ENCODE data around the gene SPCS3. TPM values are rescaled to one million over a fixed set of nuclear protein-coding genes. Genes with fewer than 3 reads are reported as not detected.

SPCS3 gene
- total RNA-seq, 1 donor from 2014 or later, result 106 TPM

DNA sequence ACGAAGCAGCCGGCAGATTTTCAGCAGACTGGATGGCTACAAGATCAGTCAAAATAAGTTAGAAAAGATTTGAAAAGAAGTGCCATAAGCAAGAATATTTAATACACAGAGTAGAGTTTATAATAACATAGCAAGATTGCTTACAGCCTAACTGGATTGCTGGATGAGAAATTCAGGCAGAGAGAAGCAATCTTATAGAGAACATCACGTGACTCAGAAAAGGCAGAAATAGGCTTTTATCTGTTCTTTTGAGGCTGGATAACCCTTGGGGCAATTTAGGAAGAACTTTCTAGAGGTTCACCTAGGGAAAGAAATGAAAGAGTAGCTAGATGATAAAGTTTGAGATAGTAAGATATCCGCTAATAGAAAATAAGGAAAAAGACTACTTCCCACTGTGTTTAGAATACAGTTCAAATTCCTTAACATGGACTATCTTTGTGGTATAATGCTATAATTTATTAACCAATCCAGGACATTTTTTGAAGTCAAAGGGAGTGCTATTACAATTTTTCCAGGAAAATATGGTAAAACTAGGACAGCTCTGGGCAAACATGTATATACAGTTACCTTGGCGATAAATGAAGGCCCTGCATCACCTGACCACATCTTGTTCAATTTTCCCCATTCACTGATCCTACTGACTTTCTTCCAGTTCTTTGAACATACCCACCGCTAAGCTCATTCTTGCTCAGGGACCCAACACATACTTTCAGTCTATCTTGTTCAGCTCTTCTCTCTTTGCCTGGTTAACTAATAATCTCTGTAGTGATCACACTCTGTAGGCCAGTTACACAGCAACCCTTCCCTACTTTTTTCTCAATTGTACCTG, 12.7 kb upstream of the SPCS3 start:
- H3K36me3 Mint-ChIP-seq, result no peaks in the 10 kb centered on the region

DNA sequence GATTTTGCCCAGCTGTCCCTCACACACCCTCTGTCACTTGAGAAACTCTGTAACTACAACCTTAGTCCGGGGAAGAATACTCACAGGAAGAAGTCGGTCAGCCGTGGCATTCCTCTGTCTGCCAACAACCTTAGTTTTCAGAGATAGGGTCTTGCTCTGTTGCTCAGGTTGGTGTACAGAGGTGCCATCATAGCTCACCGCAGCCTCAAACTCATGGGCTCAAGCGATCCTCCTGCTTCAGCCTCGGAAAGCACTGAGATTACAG, 12.2 kb upstream of the SPCS3 start:
- H3K9me3 Mint-ChIP-seq, result no peaks in the 10 kb centered on the region
- H3K4me3 Mint-ChIP-seq, result no peak overlapping the region
- TF ChIP-seq, protein P1, sequence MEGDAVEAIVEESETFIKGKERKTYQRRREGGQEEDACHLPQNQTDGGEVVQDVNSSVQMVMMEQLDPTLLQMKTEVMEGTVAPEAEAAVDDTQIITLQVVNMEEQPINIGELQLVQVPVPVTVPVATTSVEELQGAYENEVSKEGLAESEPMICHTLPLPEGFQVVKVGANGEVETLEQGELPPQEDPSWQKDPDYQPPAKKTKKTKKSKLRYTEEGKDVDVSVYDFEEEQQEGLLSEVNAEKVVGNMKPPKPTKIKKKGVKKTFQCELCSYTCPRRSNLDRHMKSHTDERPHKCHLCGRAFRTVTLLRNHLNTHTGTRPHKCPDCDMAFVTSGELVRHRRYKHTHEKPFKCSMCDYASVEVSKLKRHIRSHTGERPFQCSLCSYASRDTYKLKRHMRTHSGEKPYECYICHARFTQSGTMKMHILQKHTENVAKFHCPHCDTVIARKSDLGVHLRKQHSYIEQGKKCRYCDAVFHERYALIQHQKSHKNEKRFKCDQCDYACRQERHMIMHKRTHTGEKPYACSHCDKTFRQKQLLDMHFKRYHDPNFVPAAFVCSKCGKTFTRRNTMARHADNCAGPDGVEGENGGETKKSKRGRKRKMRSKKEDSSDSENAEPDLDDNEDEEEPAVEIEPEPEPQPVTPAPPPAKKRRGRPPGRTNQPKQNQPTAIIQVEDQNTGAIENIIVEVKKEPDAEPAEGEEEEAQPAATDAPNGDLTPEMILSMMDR (conservative IDR thresholded peaks at IDR 0.05), result no peak
- H3K4me1 Mint-ChIP-seq (ENCODE audit: unreplicated experiment), result no peaks in the 10 kb centered on the region
- H3K36me3 Mint-ChIP-seq, result no peaks in the 10 kb centered on the region
- no peak for DNase-seq (ENCODE audit: extremely low spot score, unreplicated experiment)
- H3K27ac Mint-ChIP-seq, result no peak overlapping the region
- peaks cover 3% of the 10 kb centered on the region for H3K27me3 Mint-ChIP-seq

More for the DNA sequence above, 12.7 kb upstream of the SPCS3 start:
- TF ChIP-seq, protein P1 (conservative IDR thresholded peaks at IDR 0.05), result no peak
- no peaks in the 10 kb centered on the region for H3K4me1 Mint-ChIP-seq (ENCODE audit: unreplicated experiment)
- peak overlapping the region; percentile 34 for H3K27ac Mint-ChIP-seq
- DNase-seq (ENCODE audit: extremely low spot score, unreplicated experiment), result no peak
- no peak overlapping the region for H3K4me3 Mint-ChIP-seq
- H3K27me3 Mint-ChIP-seq, result peaks cover 3% of the 10 kb centered on the region
- H3K9me3 Mint-ChIP-seq, result no peaks in the 10 kb centered on the region

DNA sequence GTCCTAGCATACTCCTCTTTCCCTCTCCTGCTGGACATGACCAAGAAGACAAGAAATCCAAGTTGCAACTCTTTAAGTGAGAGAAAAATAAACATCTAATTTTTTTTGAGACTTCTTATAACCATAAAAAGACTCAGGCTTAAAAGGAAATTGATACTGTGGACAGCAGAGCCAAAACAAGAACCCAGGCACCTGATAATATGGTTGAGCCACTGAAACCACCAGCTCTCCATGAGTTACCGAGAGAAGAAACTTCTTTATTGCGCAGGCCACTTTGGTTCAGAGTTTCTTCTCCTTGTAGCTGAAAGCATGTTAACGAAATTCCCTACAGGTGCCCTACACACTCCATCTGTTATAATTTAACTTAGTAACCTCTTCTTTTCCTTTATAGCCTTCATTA, 11.3 kb upstream of the SPCS3 start:
- H3K36me3 Mint-ChIP-seq, result no peaks in the 10 kb centered on the region
- H3K9me3 Mint-ChIP-seq, result no peaks in the 10 kb centered on the region
- no peak overlapping the region for H3K27ac Mint-ChIP-seq
- peaks cover 3% of the 10 kb centered on the region for H3K27me3 Mint-ChIP-seq
- TF ChIP-seq, protein P1 (conservative IDR thresholded peaks at IDR 0.05), result no peak
- H3K4me1 Mint-ChIP-seq (ENCODE audit: unreplicated experiment), result no peaks in the 10 kb centered on the region
- DNase-seq (ENCODE audit: extremely low spot score, unreplicated experiment), result no peak
- no peak overlapping the region for H3K4me3 Mint-ChIP-seq

DNA sequence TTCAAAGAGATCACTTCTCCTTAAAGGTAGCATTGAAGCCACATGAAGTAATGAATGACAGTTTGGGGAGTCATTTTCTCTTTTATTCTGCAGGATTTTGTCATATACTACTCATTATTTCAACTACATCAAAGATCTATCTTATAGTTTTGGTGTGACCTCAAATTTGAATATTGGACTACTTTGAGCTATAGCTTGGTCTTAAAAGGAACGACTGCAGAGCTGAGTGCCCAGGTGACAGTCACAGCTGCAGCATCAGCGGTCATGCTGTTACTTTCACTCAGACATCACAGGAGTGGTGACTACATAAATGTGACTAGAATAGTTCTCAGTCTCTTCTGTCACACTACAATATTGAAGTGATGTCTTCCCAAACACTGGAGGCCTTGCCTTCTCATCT, 10.7 kb upstream of the SPCS3 start:
- peaks cover 3% of the 10 kb centered on the region for H3K27me3 Mint-ChIP-seq
- TF ChIP-seq, protein P1 (conservative IDR thresholded peaks at IDR 0.05), result no peak
- H3K27ac Mint-ChIP-seq, result no peak overlapping the region
- H3K4me1 Mint-ChIP-seq (ENCODE audit: unreplicated experiment), result no peaks in the 10 kb centered on the region
- H3K9me3 Mint-ChIP-seq, result no peaks in the 10 kb centered on the region
- no peaks in the 10 kb centered on the region for H3K36me3 Mint-ChIP-seq
- H3K4me3 Mint-ChIP-seq, result no peak overlapping the region
- no peak for DNase-seq (ENCODE audit: extremely low spot score, unreplicated experiment)

DNA sequence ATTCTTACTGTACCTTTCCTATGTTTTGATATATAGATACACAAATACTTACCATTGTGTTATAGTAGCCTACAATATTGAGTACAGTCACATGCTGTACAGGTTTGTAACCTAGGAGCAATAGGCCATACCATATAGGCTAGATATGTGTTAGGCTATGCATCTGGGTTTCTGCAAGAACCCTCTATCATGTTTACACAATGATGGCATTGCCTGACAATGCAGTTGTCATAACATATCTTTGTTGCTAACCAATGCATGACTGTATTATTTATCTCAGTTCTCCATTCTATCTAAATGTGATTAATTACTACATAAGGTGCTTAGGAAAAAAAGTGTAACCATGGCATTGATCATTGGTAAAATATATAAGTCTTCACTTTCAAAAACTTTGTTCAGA, 10.0 kb upstream of the SPCS3 start:
- peaks cover 3% of the 10 kb centered on the region for H3K27me3 Mint-ChIP-seq
- no peak overlapping the region for H3K4me3 Mint-ChIP-seq
- no peaks in the 10 kb centered on the region for H3K4me1 Mint-ChIP-seq (ENCODE audit: unreplicated experiment)
- H3K36me3 Mint-ChIP-seq, result no peaks in the 10 kb centered on the region
- H3K27ac Mint-ChIP-seq, result no peak overlapping the region
- TF ChIP-seq, protein P1 (conservative IDR thresholded peaks at IDR 0.05), result no peak
- no peaks in the 10 kb centered on the region for H3K9me3 Mint-ChIP-seq
- DNase-seq (ENCODE audit: extremely low spot score, unreplicated experiment), result no peak
